ENCODE results near the gene MOCOS.

DNA sequence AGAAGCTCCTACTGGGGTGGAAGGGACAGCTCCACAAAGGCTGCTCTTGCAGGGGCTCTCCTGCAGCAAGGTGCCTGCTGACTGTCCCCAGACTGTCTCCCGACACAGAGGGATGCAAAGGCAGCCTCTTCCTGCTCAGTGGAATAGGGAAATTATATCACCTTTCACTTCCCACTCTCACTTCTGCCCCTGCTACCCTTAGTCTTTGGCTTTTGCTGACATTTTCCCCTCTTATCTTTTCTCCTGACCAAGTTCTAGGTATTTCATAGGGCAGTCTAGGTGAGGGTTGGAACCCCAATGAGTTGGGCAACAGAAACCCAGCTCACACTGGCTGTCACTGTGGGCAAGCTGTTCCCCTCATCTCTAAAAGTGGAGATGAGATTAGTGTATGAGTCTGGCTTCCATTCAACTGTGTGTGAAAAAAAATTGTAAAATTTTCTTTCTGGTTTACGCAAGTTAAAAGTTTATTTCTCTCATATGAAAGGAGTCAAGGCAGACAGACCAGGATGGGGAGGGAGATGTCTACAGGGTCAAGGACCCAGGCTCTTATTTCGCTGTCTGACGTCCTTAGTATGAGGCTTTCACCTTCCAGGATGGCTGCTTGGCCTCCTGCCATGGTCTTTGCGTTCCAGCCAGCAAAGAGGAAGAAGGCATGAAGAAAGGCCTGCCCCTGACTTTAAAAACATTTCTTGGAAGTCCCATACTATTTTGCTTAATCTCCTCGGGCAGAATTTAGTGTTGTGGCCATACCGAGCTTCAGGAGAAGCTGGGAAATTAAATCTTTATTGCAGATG lies 7.5 kb upstream of the MOCOS start:
- TF ChIP-seq YY1 (IDR thresholded peaks at IDR 0.05; ENCODE audit: insufficient read depth, insufficient read length) (no peak), ZNF274 (IDR thresholded peaks at IDR 0.05; ENCODE audit: low read depth, low read length) (no peak), SUZ12 (IDR thresholded peaks at IDR 0.05; ENCODE audit: extremely low read depth, insufficient read depth, insufficient read length) (no peak)
